NOMO-1 (cell line): Measurements from ENCODE around the gene RBL2.
"Not testable (repeated sequence)": the region's sequence is repeated elsewhere in the genome, so short reads cannot be mapped to it uniquely, and the experiment has no call there.

ENCODE experiments used
- DNase-seq, 2 experiments: peaks; one replicate each; lab custom pipeline; 2025; ENCODE audit not compliant: unreplicated experiment in 2 of 2; lab: John Stamatoyannopoulos, UW

RBL2 gene

GRCh38 chr16:53529513-53529912 lies 95.2 kb downstream of the RBL2 start:
- no peak for DNase-seq

- no peak for DNase-seq
These were observed 95.8 kb downstream of the RBL2 start for GRCh38 chr16:53530046-53530445.

DNA sequence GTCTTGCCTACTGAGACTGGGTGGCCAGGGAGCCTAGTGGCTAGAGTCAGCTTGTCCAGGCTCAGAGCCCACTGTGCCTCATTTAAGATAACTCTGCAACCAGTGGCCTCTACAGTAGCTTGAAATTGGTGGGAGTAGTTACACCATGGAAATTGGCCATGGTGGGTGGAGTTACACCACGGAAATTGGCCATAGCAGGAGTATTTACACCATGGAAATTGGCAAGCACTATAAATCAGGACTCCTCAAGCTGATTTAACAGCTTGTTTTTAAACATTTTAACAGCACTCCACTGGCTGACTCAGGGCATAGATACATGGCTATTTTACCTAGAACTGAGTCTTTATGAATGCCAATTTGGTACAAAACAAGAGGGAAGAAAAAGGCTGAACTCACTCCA lies 96.5 kb downstream of the RBL2 start:
- DNase-seq: no peak

DNA sequence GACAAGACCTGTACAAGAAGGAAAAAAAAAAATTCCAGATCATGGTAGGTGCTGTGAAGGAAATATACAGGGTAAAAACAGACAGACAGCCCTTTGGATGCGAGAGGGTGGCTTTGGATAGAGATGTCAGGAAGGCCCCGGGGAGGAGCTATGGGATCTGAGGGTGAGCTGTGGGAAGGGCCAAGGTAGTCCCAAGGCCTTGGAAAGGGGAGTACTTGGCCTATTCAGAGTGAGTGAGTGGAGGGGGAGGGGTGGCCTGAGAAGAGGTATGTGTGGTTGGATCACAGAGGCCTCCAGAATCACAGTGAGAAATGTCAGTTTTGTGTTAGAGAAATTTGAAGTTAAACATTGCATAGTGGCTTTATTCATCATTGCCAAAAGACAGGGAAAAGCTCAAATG lies 99.9 kb downstream of the RBL2 start:
- DNase-seq: no peak

DNA sequence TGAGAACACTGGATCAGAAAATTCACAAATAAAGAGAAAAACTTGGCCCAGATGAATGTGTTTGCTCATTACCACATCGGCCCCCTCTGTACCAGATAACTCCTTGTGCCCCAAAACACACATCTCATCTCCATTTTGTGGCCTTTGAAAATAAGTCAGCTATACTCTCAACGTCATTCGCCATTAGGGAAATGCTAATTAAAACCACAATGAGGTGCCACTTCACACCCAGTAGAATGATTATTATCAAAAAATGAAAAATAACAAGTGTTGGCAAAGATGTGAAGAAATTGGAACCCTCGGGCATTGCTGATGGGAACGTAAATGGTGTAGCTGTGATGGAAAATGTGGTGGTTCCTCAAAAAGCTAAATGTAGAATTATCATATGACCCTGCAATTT lies 103.4 kb downstream of the RBL2 start:
- DNase-seq: no peak

DNA sequence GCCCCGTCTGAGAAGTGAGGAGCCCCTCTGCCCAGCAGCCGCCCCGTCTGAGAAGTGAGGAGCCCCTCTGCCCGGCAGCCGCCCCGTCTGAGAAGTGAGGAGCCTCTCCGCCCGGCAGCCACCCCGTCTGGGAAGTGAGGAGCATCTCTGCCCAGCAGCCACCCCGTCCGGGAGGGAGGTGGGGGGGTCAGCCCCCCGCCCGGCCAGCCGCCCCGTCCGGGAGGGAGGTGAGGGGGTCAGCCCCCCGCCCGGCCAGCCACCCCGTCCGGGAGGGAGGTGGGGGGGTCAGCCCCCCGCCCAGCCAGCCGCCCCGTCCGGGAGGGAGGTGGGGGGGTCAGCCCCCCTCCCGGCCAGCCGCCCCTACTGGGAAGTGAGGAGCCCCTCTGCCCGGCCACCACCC lies 105.1 kb downstream of the RBL2 start:
- DNase-seq: not testable (repeated sequence)

DNA sequence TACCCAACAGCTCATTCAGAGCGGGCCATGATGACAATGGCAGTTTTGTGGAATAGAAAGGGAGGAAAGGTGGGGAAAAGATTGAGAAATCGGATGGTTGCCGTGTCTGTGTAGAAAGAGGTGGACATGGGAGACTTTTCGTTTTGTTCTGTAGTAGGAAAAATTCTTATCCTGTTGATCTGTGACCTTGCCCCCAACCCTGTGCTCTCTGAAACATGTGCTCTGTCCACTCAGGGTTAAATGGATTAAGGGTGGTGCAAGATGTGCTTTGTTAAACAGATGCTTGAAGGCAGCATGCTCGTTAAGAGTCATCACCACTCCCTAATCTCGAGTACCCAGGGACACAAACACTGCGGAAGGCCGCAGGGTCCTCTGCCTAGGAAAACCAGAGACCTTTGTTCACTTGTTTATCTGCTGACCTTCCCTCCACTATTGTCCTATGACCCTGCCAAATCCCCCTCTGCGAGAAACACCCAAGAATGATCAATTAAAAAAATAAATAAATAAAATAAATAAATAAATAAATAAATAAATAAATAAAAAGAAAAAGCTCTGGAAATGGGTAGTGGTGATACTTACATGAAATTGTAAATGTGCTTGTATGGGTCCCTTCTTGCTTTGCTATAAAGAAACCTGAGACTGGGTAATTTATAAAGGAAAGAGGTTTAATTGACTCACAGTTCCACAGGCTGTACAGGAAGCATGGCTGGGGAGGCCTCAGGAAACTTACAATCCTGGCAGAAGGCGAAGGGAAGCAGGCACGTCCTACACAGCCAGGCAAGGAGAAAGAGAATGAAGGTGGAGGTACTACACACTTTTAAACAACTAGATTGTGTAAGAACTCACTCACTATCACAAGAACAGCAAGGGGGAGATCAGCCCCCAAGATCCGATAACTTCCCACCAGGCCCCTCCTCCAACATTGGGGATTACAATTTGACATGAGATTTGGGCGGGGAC lies 105.8 kb downstream of the RBL2 start:
- DNase-seq: not testable (repeated sequence)
